Mucosa of descending colon (tissue), 3 donors: ENCODE results near the gene EMX2. TPM values are rescaled to one million over a fixed set of nuclear protein-coding genes. Genes with fewer than 3 reads are reported as not detected.

ENCODE experiments used
- ATAC-seq: fragments of 200-7000 bp; cut with Tn5 transposase; one replicate; pipeline ENCODE4 v1.9.1; 2020; ENCODE audit warnings: mild to moderate bottlenecking, moderate library complexity
- DNase-seq, 3 donors: peaks; one replicate each; pipeline ENCODE4 v3.0.0-alpha.2; 2020
- H3K36me3 ChIP-seq: fragments of 200-600 bp; one replicate; pipeline ENCODE4 v1.8.0; 2021; ENCODE audit warnings: low read depth, mild to moderate bottlenecking
- H3K4me1 ChIP-seq: fragments of 200-600 bp; one replicate; pipeline ENCODE4 v1.8.0; 2021; ENCODE audit warnings: low read depth, mild to moderate bottlenecking
- H3K4me3 ChIP-seq: fragments of 200-600 bp; one replicate; pipeline ENCODE4 v1.8.0; 2021; ENCODE audit warnings: mild to moderate bottlenecking
- H3K9me3 ChIP-seq: fragments of 200-600 bp; one replicate; pipeline ENCODE4 v1.8.0; 2021; ENCODE audit warnings: mild to moderate bottlenecking
- CTCF ChIP-seq: fragments of 200-600 bp; IDR thresholded peaks from one replicate; pipeline ENCODE4 v1.8.0; 2022; ENCODE audit warnings: antibody characterized with exemption, mild to moderate bottlenecking
- intact Hi-C, 2 donors: fragments of 100-400 bp; cut with DNase I in 1 of 2; cut with micrococcal nuclease in 1 of 2; formaldehyde crosslinking; loops; one replicate each; pipeline versions ENCODE4 v1.11.0 to v1.11.1; 2022; cut with DNase I, micrococcal nuclease
- long read RNA-seq, 2 donors: library from polyadenylated mRNA; unstranded; transcript quantifications; one replicate each; pipeline ENCODE4 v2.0.0, GENCODE V29; 2019 to 2021
- total RNA-seq, 3 donors: library from RNA; stranded (reverse); fragmentation: NEBNext Ultra II Directional in 2 of 3; extraction: Animal tissue kit (Norgen Biotek cat#: 25700) in 2 of 3; gene quantifications; one replicate each; pipeline versions ENCODE4 v1.2.1 to v1.2.4, GENCODE V29; 2021 to 2023
- donor health status: DM: no; HTN: no; CAD: no; lungs with moderate emphysema.
- donor health status: DM: no; HTN: no; CAD: no.
- donor health status: DM: no; HTN: yes; CAD: no.

The EMX2 gene
- not detected for total RNA-seq
- long read RNA-seq, donor 1: 0 reads
- long read RNA-seq, donor 2: 0 reads

GRCh38 chr10:117542706-117543224, at the start of gene EMX2:
Gene EMX2 (plus strand): TSS chr10:117542746. CDS start chr10:117543268, 522 bp downstream.
- no peaks in the 10 kb centered on the region for H3K9me3 ChIP-seq
- intact Hi-C loops: no loop called here
- no peak for ATAC-seq
- no peak for DNase-seq
- H3K4me3 ChIP-seq: no peak within 1 kb of the TSS
- TF ChIP-seq CTCF: no peak
- H3K36me3 ChIP-seq: no peaks in the 10 kb centered on the region
- H3K4me1 ChIP-seq: peaks cover 25% of the 10 kb centered on the region

- no peaks in the 10 kb centered on the region for H3K36me3 ChIP-seq
- H3K4me1 ChIP-seq: no peaks in the 10 kb centered on the region
- TF ChIP-seq CTCF: no peak
- no peaks in the 10 kb centered on the region for H3K9me3 ChIP-seq
- no peak for ATAC-seq
- H3K4me3 ChIP-seq: no peak overlapping the region
- intact Hi-C loops: loop anchor here (5.0 to 10.0 kb wide), 2 partner anchors 746 to 749 kb away; no protein-coding TSS in a partner anchor
- DNase-seq: no peak
Observed at GRCh38 chr10:117496031-117496430, 46.5 kb upstream of the EMX2 start.

GRCh38 chr10:117496616-117497028, 45.9 kb upstream of the EMX2 start:
- Histone ChIP-seq H3K4me1 (no peaks in the 10 kb centered on the region), H3K4me3 (no peak overlapping the region), H3K36me3 (no peaks in the 10 kb centered on the region), H3K9me3 (no peaks in the 10 kb centered on the region)
- peak; percentile 92 for TF ChIP-seq CTCF
- intact Hi-C loops: loop anchor here (5.0 to 10.0 kb wide), 2 partner anchors 746 to 748 kb away; no protein-coding TSS in a partner anchor
- DNase-seq (peak; percentile 68 to 89 (median 87)), ATAC-seq (peak; percentile 96)

- DNase-seq (no peak), ATAC-seq (no peak)
- intact Hi-C loops: loop anchor here (5.0 to 10.0 kb wide), 2 partner anchors 745 to 747 kb away; no protein-coding TSS in a partner anchor
- Histone ChIP-seq H3K4me3 (no peak overlapping the region), H3K9me3 (no peaks in the 10 kb centered on the region), H3K4me1 (no peaks in the 10 kb centered on the region), H3K36me3 (no peaks in the 10 kb centered on the region)
- TF ChIP-seq CTCF: no peak
Observed at GRCh38 chr10:117497736-117498135, 44.8 kb upstream of the EMX2 start.

GRCh38 chr10:117499248-117500105, 43.1 kb upstream of the EMX2 start:
- Histone ChIP-seq H3K4me1 (no peaks in the 10 kb centered on the region), H3K9me3 (no peaks in the 10 kb centered on the region), H3K36me3 (no peaks in the 10 kb centered on the region), H3K4me3 (no peak overlapping the region)
- DNase-seq (no peak), ATAC-seq (no peak)
- no peak for TF ChIP-seq CTCF
- intact Hi-C loops: loop anchor here (5.0 to 10.0 kb wide), 2 partner anchors 743 to 745 kb away; no protein-coding TSS in a partner anchor
